ENCODE measurements around the gene CEP131.

The CEP131 gene

GRCh38 chr17:81238815-81239713 lies 16.3 kb upstream of the CEP131 start, which contains the start of the genes NDUFAF8 and TEPSIN:
NDUFAF8 (plus strand) TSS chr17:81239318; CDS start chr17:81239364, 46 bp downstream.
TEPSIN (minus strand) TSS chr17:81239055; CDS start chr17:81239033, 22 bp downstream.
- TF ChIP-seq CTCF (IDR thresholded peaks at IDR 0.05; ENCODE audit: insufficient read depth, low read depth, low read length, missing control alignments) = no peak
- peak within 1 kb of the TSS; percentile 80 for H3K4me3 ChIP-seq (ENCODE audit: low read length)

GRCh38 chr17:81238490-81238814 lies 15.7 kb upstream of the CEP131 start:
- DNase-seq (ENCODE audit: low read depth) = no peak
- peak overlapping the region; percentile 80 for H3K4me3 ChIP-seq (ENCODE audit: low read length)
- no peak for TF ChIP-seq CTCF (IDR thresholded peaks at IDR 0.05; ENCODE audit: insufficient read depth, low read depth, low read length, missing control alignments)

More at GRCh38 chr17:81238815-81239713, 16.3 kb upstream of the CEP131 start, which contains the start of the genes NDUFAF8 and TEPSIN:
- peak; percentile 100 for DNase-seq (ENCODE audit: low read depth)

- DNase-seq (ENCODE audit: low read depth) = no peak
- peak overlapping the region; percentile 80 for H3K4me3 ChIP-seq (ENCODE audit: low read length)
- TF ChIP-seq CTCF (IDR thresholded peaks at IDR 0.05; ENCODE audit: insufficient read depth, low read depth, low read length, missing control alignments) = no peak
These were observed 15.1 kb upstream of the CEP131 start for GRCh38 chr17:81237591-81238489.

GRCh38 chr17:81236784-81237183 lies 14.0 kb upstream of the CEP131 start:
- H3K4me3 ChIP-seq (ENCODE audit: low read length) = no peak overlapping the region
- no peak for TF ChIP-seq CTCF (IDR thresholded peaks at IDR 0.05; ENCODE audit: insufficient read depth, low read depth, low read length, missing control alignments)
- no peak for DNase-seq (ENCODE audit: low read depth)

GRCh38 chr17:81235822-81236740 lies 13.3 kb upstream of the CEP131 start:
- DNase-seq (ENCODE audit: low read depth) = no peak
- H3K4me3 ChIP-seq (ENCODE audit: low read length) = no peak overlapping the region
- TF ChIP-seq CTCF (IDR thresholded peaks at IDR 0.05; ENCODE audit: insufficient read depth, low read depth, low read length, missing control alignments) = no peak

Data from epithelial cell of esophagus (primary cell).